B cell (primary cell): ENCODE data around the gene PPFIA2. TPM values are rescaled to one million over a fixed set of nuclear protein-coding genes. Genes with fewer than 3 reads are reported as not detected.

Experiments
- ATAC-seq: fragments of 200-7000 bp; cut with Tn5 transposase; one replicate; pipeline ENCODE4 v1.10.0; 2021; ENCODE audit warnings: low read depth, mild to moderate bottlenecking, moderate number of reproducible peaks, moderate library complexity
- CTCF ChIA-PET: fragments of 350-600 bp; sonication (Branson Sonifier 250); formaldehyde crosslinking; loops from one replicate; lab custom pipeline; 2021; ENCODE audit warnings: antibody characterized with exemption, inconsistent platforms; lab: Charles Lee
- POLR2A ChIA-PET: fragments of 350-600 bp; sonication (Branson Sonifier 250); formaldehyde crosslinking; loops from one replicate; lab custom pipeline; 2021; ENCODE audit warnings: antibody characterized with exemption; lab: Charles Lee
- DNase-seq: peaks from one replicate; pipeline ENCODE4 v3.0.0; 2013
- H2AFZ ChIP-seq: 2 replicates; pipeline ENCODE4 v1.6.1; 2012; ENCODE audit warnings: mild to moderate bottlenecking, low read depth, low read length; ENCODE audit not compliant: insufficient read depth, poor library complexity, severe bottlenecking
- H3K27ac ChIP-seq, 2 donors: 1 replicate in 1 of 2; 2 replicates in 1 of 2; pipeline ENCODE4 v1.5.1; 2012 to 2013; ENCODE audit warnings: low read length in 2 of 2, mild to moderate bottlenecking in 2 of 2, moderate library complexity in 1 of 2
- H3K27me3 ChIP-seq, 4 experiments: fragments of 200-600 bp in 1 of 4; sonication (generic) in 1 of 4; replicated peaks in 1 of 4; 1 replicate in 2 of 4; 2 replicates in 2 of 4; pipeline versions ENCODE4 v1.6.1 to v1.7.0; 2013 to 2016; ENCODE audit warnings: low read length in 3 of 4, mild to moderate bottlenecking in 2 of 4, mixed read lengths in 1 of 4, moderate library complexity in 1 of 4; ENCODE audit not compliant: insufficient read depth in 4 of 4, control insufficient read depth in 3 of 4; ENCODE audit errors: control extremely low read depth in 1 of 4
- H3K36me3 ChIP-seq, 2 experiments: replicated peaks in 1 of 2; 1 replicate in 1 of 2; 2 replicates in 1 of 2; pipeline versions ENCODE4 v1.6.1 to v1.7.1; 2013; ENCODE audit warnings: low read length in 1 of 2; ENCODE audit not compliant: insufficient read depth in 2 of 2, control insufficient read depth in 1 of 2; ENCODE audit errors: control extremely low read depth in 1 of 2, extremely low read depth in 1 of 2
- H3K4me1 ChIP-seq, 2 donors: fragments of 200-600 bp in 1 of 2; sonication (generic) in 1 of 2; 1 replicate in 1 of 2; 2 replicates in 1 of 2; pipeline versions ENCODE4 v1.5.1 to v1.6.1; 2013 to 2017; ENCODE audit warnings: low read length in 2 of 2; ENCODE audit not compliant: control insufficient read depth in 2 of 2, insufficient read depth in 2 of 2
- H3K4me2 ChIP-seq: replicated peaks from 2 replicates; pipeline ENCODE3; 2012; ENCODE audit warnings: mild to moderate bottlenecking, low read depth, low read length; ENCODE audit not compliant: poor library complexity, severe bottlenecking
- H3K4me3 ChIP-seq, 5 experiments: fragments of 200-600 bp in 1 of 5; sonication (generic) in 1 of 5; 1 replicate in 3 of 5; 2 replicates in 2 of 5; pipeline versions ENCODE4 v1.5.1 to v1.7.0; 2011 to 2016; ENCODE audit warnings: low read length in 4 of 5, mild to moderate bottlenecking in 4 of 5, low read depth in 2 of 5, control low read depth in 1 of 5, moderate library complexity in 1 of 5; ENCODE audit not compliant: insufficient read depth in 1 of 5; ENCODE audit errors: control extremely low read depth in 1 of 5, extremely low read depth in 1 of 5
- H3K79me2 ChIP-seq: fragments of 200-600 bp; sonication (generic); one replicate; pipeline ENCODE4 v1.6.0; 2016; ENCODE audit warnings: low read length; ENCODE audit not compliant: control insufficient read depth, insufficient read depth
- H3K9ac ChIP-seq: fragments of 200-600 bp; sonication (generic); 2 replicates; pipeline ENCODE4 v1.6.1; 2017; ENCODE audit warnings: mild to moderate bottlenecking, low read length, moderate library complexity
- H3K9me3 ChIP-seq, 3 donors: one replicate each; pipeline versions ENCODE4 v1.6.1 to v1.7.1; 2013; ENCODE audit warnings: low read length in 2 of 3; ENCODE audit not compliant: control insufficient read depth in 2 of 3, insufficient read depth in 1 of 3; ENCODE audit errors: control extremely low read depth in 1 of 3
- H4K20me1 ChIP-seq: 2 replicates; pipeline ENCODE4 v1.6.0; 2012; ENCODE audit warnings: mild to moderate bottlenecking, low read length; ENCODE audit not compliant: insufficient read depth, control insufficient read depth, poor library complexity, severe bottlenecking
- H3K27ac Mint-ChIP-seq: one replicate; pipeline ENCODE4 v1.8.0; 2021; ENCODE audit warnings: mixed read lengths
- H3K27me3 Mint-ChIP-seq: one replicate; pipeline ENCODE4 v1.8.0; 2021; ENCODE audit warnings: mixed read lengths
- H3K4me1 Mint-ChIP-seq: one replicate; pipeline ENCODE4 v1.8.0; 2021; ENCODE audit warnings: mixed read lengths
- H3K4me3 Mint-ChIP-seq: one replicate; pipeline ENCODE4 v1.8.0; 2021; ENCODE audit warnings: mixed read lengths
- H3K9me3 Mint-ChIP-seq: one replicate; pipeline ENCODE4 v1.8.0; 2022; ENCODE audit warnings: mixed read lengths; ENCODE audit not compliant: insufficient read depth
- EZH2 ChIP-seq: IDR thresholded peaks from 2 replicates; pipeline ENCODE4 v1.6.1; 2012; ENCODE audit warnings: borderline replicate concordance, low read depth, mild to moderate bottlenecking, moderate library complexity, low read length; ENCODE audit not compliant: insufficient read depth, poor library complexity, severe bottlenecking
- WGBS: methylation state at CpG from one replicate; pipeline ENCODE4 v1.1.5; 2013; ENCODE audit warnings: missing lambda C conversion rate; ENCODE audit not compliant: insufficient coverage; 5-methylcytosine and 5-hydroxymethylcytosine counted together
- intact Hi-C: fragments of 100-400 bp; cut with micrococcal nuclease; formaldehyde crosslinking; loops from one replicate; pipeline ENCODE4 v1.10.0; 2022
- polyA plus RNA-seq: library from polyadenylated mRNA; depleted of rRNA; stranded (reverse); fragments of >200 nt; gene quantifications from 2 replicates; pipeline ENCODE4 v1.2.3, GENCODE V29; 2012
- total RNA-seq, 2 donors: library from RNA; stranded (reverse); fragments of 120-200 nt in 1 of 2; gene quantifications; 1 replicate in 1 of 2; 2 replicates in 1 of 2; pipeline versions ENCODE4 v1.2.3 to v1.2.4, GENCODE V29; 2013 to 2022
- TF ChIP-seq, protein P1 (sequence below): fragments of 200-600 bp; IDR thresholded peaks from one replicate; pipeline ENCODE4 v1.8.0; 2022; ENCODE audit warnings: antibody characterized with exemption, mild to moderate bottlenecking

The PPFIA2 gene
- total and polyA plus RNA-seq, 2 donors (not counting 1 experiment from before 2014, with no cell fraction given), result not detected

- H3K27ac Mint-ChIP-seq, result no peak overlapping the region
- H3K27me3 Mint-ChIP-seq, result no peaks in the 10 kb centered on the region
- no peaks in the 10 kb centered on the region for H3K4me1 Mint-ChIP-seq
- no peak overlapping the region for H3K4me3 Mint-ChIP-seq
- no peaks in the 10 kb centered on the region for H3K79me2 ChIP-seq
- H3K4me1 ChIP-seq, result no peaks in the 10 kb centered on the region
- TF ChIP-seq, protein P1, sequence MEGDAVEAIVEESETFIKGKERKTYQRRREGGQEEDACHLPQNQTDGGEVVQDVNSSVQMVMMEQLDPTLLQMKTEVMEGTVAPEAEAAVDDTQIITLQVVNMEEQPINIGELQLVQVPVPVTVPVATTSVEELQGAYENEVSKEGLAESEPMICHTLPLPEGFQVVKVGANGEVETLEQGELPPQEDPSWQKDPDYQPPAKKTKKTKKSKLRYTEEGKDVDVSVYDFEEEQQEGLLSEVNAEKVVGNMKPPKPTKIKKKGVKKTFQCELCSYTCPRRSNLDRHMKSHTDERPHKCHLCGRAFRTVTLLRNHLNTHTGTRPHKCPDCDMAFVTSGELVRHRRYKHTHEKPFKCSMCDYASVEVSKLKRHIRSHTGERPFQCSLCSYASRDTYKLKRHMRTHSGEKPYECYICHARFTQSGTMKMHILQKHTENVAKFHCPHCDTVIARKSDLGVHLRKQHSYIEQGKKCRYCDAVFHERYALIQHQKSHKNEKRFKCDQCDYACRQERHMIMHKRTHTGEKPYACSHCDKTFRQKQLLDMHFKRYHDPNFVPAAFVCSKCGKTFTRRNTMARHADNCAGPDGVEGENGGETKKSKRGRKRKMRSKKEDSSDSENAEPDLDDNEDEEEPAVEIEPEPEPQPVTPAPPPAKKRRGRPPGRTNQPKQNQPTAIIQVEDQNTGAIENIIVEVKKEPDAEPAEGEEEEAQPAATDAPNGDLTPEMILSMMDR, result no peak
- TF ChIP-seq EZH2, result no peak
- intact Hi-C loops, result no loop called here
- no peaks in the 10 kb centered on the region for H4K20me1 ChIP-seq
- no peak overlapping the region for H3K4me2 ChIP-seq
- ATAC-seq, result no peak
- POLR2A ChIA-PET, result no interaction called here
- H2AFZ ChIP-seq, result no peak overlapping the region
- H3K36me3 ChIP-seq, result no peaks in the 10 kb centered on the region
- no peaks in the 10 kb centered on the region for H3K9me3 ChIP-seq
- H3K27ac ChIP-seq, result no peak overlapping the region
- H3K4me3 ChIP-seq, result no peak overlapping the region
- no peaks in the 10 kb centered on the region for H3K27me3 ChIP-seq
- DNase-seq, result no peak
- CTCF ChIA-PET, result no interaction called here
- whole genome bisulfite sequencing, result no CpG with 5 or more reads among the region's 2 CpGs
- H3K9me3 Mint-ChIP-seq, result no peaks in the 10 kb centered on the region
- H3K9ac ChIP-seq, result no peak overlapping the region
Measured at GRCh38 chr12:81570234-81570633, 188.9 kb downstream of the PPFIA2 start.

GRCh38 chr12:81564237-81564636 lies 194.9 kb downstream of the PPFIA2 start:
- ATAC-seq, result no peak
- Histone ChIP-seq H3K9ac (no peak overlapping the region), H3K4me2 (no peak overlapping the region), H2AFZ (no peak overlapping the region), H3K79me2 (no peaks in the 10 kb centered on the region), H3K27ac (no peak overlapping the region), H4K20me1 (no peaks in the 10 kb centered on the region), H3K27me3 (no peaks in the 10 kb centered on the region), H3K4me1 (no peaks in the 10 kb centered on the region), H3K4me3 (no peak overlapping the region), H3K36me3 (no peaks in the 10 kb centered on the region), H3K9me3 (no peaks in the 10 kb centered on the region)
- Mint-ChIP-seq H3K27me3 (no peaks in the 10 kb centered on the region), H3K4me1 (no peaks in the 10 kb centered on the region), H3K4me3 (no peak overlapping the region), H3K27ac (no peak overlapping the region), H3K9me3 (no peaks in the 10 kb centered on the region)
- intact Hi-C loops, result no loop called here
- CTCF ChIA-PET, result no interaction called here
- no peak for TF ChIP-seq EZH2
- POLR2A ChIA-PET, result no interaction called here
- no CpG with 5 or more reads among the region's 2 CpGs for WGBS
- DNase-seq, result no peak
